ENCODE data around the gene DNAJC1.
A peak's percentile ranks its signal among the peaks of the same experiment; 100 is the strongest.

Gene DNAJC1

GRCh38 chr10:21950566-21950965 lies 53.0 kb downstream of the DNAJC1 start:
- Histone ChIP-seq H3K27me3 (ENCODE audit: insufficient read depth, low read length) (no peaks in the 10 kb centered on the region), H2AFZ (ENCODE audit: insufficient read depth, low read length, poor library complexity) (no peak overlapping the region), H4K8ac (ENCODE audit: low read depth, low read length) (no peak overlapping the region), H3K4me1 (ENCODE audit: control insufficient read depth in 1 of 2, insufficient read depth in 2 of 2, low read length in 2 of 2) (peaks cover 0 to 3% of the 10 kb centered on the region in 2 experiments), H4K12ac (ENCODE audit: low read depth, low read length) (no peak overlapping the region), H3K79me1 (ENCODE audit: low read length) (no peaks in the 10 kb centered on the region), H3K4ac (ENCODE audit: low read depth, low read length) (no peak overlapping the region), H3K9ac (ENCODE audit: low read length) (no peak overlapping the region), H3K23ac (ENCODE audit: low read length) (no peak overlapping the region), H3K14ac (ENCODE audit: low read length) (no peak overlapping the region), H3K9me3 (ENCODE audit: insufficient read depth, low read depth, low read length) (no peaks in the 10 kb centered on the region), H2AK5ac (ENCODE audit: low read length) (no peak overlapping the region), H3K4me3 (ENCODE audit: low read depth, low read length) (no peak overlapping the region), H2BK120ac (ENCODE audit: insufficient read depth, low read length, poor library complexity) (no peak overlapping the region), H4K91ac (ENCODE audit: low read depth, low read length) (no peak overlapping the region), H2BK5ac (ENCODE audit: low read depth, low read length, poor library complexity) (no peak overlapping the region), H3K18ac (ENCODE audit: low read length) (no peak overlapping the region), H3K4me2 (ENCODE audit: low read length) (no peak overlapping the region), H3K27ac (ENCODE audit: low read depth, low read length) (no peak overlapping the region), H3K36me3 (ENCODE audit: control insufficient read depth in 1 of 2, insufficient read depth in 2 of 2, low read length in 2 of 2) (no peaks in the 10 kb centered on the region), H3K79me2 (ENCODE audit: control insufficient read depth, insufficient read depth, low read length, poor library complexity) (no peaks in the 10 kb centered on the region), H2BK12ac (ENCODE audit: low read length) (no peak overlapping the region)
- no peak for DNase-seq
- WGBS (ENCODE audit: extremely low coverage, insufficient coverage, insufficient read length): no CpG with 5 or more reads among the region's 2 CpGs

GRCh38 chr10:21946946-21947345 lies 56.6 kb downstream of the DNAJC1 start:
- Histone ChIP-seq H3K4me1 (ENCODE audit: control insufficient read depth in 1 of 2, insufficient read depth in 2 of 2, low read length in 2 of 2) (no peaks in the 10 kb centered on the region), H3K18ac (ENCODE audit: low read length) (no peak overlapping the region), H3K9ac (ENCODE audit: low read length) (no peak overlapping the region), H4K8ac (ENCODE audit: low read depth, low read length) (no peak overlapping the region), H2BK12ac (ENCODE audit: low read length) (no peak overlapping the region), H3K14ac (ENCODE audit: low read length) (no peak overlapping the region), H3K9me3 (ENCODE audit: insufficient read depth, low read depth, low read length) (no peaks in the 10 kb centered on the region), H4K12ac (ENCODE audit: low read depth, low read length) (no peak overlapping the region), H3K4me3 (ENCODE audit: low read depth, low read length) (no peak overlapping the region), H3K36me3 (ENCODE audit: control insufficient read depth in 1 of 2, insufficient read depth in 2 of 2, low read length in 2 of 2) (no peaks in the 10 kb centered on the region), H2AFZ (ENCODE audit: insufficient read depth, low read length, poor library complexity) (no peak overlapping the region), H4K91ac (ENCODE audit: low read depth, low read length) (no peak overlapping the region), H3K79me1 (ENCODE audit: low read length) (no peaks in the 10 kb centered on the region), H2BK5ac (ENCODE audit: low read depth, low read length, poor library complexity) (no peak overlapping the region), H2BK120ac (ENCODE audit: insufficient read depth, low read length, poor library complexity) (no peak overlapping the region), H3K4me2 (ENCODE audit: low read length) (no peak overlapping the region), H3K79me2 (ENCODE audit: control insufficient read depth, insufficient read depth, low read length, poor library complexity) (no peaks in the 10 kb centered on the region), H2AK5ac (ENCODE audit: low read length) (no peak overlapping the region), H3K27me3 (ENCODE audit: insufficient read depth, low read length) (no peaks in the 10 kb centered on the region), H3K23ac (ENCODE audit: low read length) (no peak overlapping the region), H3K27ac (ENCODE audit: low read depth, low read length) (no peak overlapping the region), H3K4ac (ENCODE audit: low read depth, low read length) (no peak overlapping the region)
- no peak for DNase-seq

- Histone ChIP-seq H3K79me2 (ENCODE audit: control insufficient read depth, insufficient read depth, low read length, poor library complexity) (no peaks in the 10 kb centered on the region), H3K14ac (ENCODE audit: low read length) (no peak overlapping the region), H2BK12ac (ENCODE audit: low read length) (no peak overlapping the region), H3K27me3 (ENCODE audit: insufficient read depth, low read length) (no peaks in the 10 kb centered on the region), H3K4me1 (ENCODE audit: control insufficient read depth in 1 of 2, insufficient read depth in 2 of 2, low read length in 2 of 2) (no peaks in the 10 kb centered on the region), H2BK120ac (ENCODE audit: insufficient read depth, low read length, poor library complexity) (no peak overlapping the region), H2AK5ac (ENCODE audit: low read length) (no peak overlapping the region), H3K23ac (ENCODE audit: low read length) (no peak overlapping the region), H3K18ac (ENCODE audit: low read length) (no peak overlapping the region), H3K4ac (ENCODE audit: low read depth, low read length) (no peak overlapping the region), H3K4me2 (ENCODE audit: low read length) (no peak overlapping the region), H2AFZ (ENCODE audit: insufficient read depth, low read length, poor library complexity) (no peak overlapping the region), H3K79me1 (ENCODE audit: low read length) (no peaks in the 10 kb centered on the region), H3K27ac (ENCODE audit: low read depth, low read length) (no peak overlapping the region), H3K9ac (ENCODE audit: low read length) (no peak overlapping the region), H3K36me3 (ENCODE audit: control insufficient read depth in 1 of 2, insufficient read depth in 2 of 2, low read length in 2 of 2) (no peaks in the 10 kb centered on the region), H3K9me3 (ENCODE audit: insufficient read depth, low read depth, low read length) (no peaks in the 10 kb centered on the region), H4K12ac (ENCODE audit: low read depth, low read length) (no peak overlapping the region), H3K4me3 (ENCODE audit: low read depth, low read length) (no peak overlapping the region), H2BK5ac (ENCODE audit: low read depth, low read length, poor library complexity) (no peak overlapping the region), H4K8ac (ENCODE audit: low read depth, low read length) (no peak overlapping the region), H4K91ac (ENCODE audit: low read depth, low read length) (no peak overlapping the region)
- peak in 1 of 2 donors; percentile 46 for DNase-seq
- no CpG with 5 or more reads among the region's 2 CpGs for WGBS (ENCODE audit: extremely low coverage, insufficient coverage, insufficient read length)
Observed at GRCh38 chr10:21944727-21945386, 58.7 kb downstream of the DNAJC1 start.

- Histone ChIP-seq H4K12ac (ENCODE audit: low read depth, low read length) (no peak overlapping the region), H3K27me3 (ENCODE audit: insufficient read depth, low read length) (no peaks in the 10 kb centered on the region), H3K4me1 (ENCODE audit: control insufficient read depth in 1 of 2, insufficient read depth in 2 of 2, low read length in 2 of 2) (no peaks in the 10 kb centered on the region), H3K14ac (ENCODE audit: low read length) (no peak overlapping the region), H2BK12ac (ENCODE audit: low read length) (peak overlapping the region; percentile 17), H3K23ac (ENCODE audit: low read length) (no peak overlapping the region), H3K79me2 (ENCODE audit: control insufficient read depth, insufficient read depth, low read length, poor library complexity) (no peaks in the 10 kb centered on the region), H3K9ac (ENCODE audit: low read length) (no peak overlapping the region), H3K4ac (ENCODE audit: low read depth, low read length) (peak overlapping the region; percentile 41), H2BK120ac (ENCODE audit: insufficient read depth, low read length, poor library complexity) (no peak overlapping the region), H2BK5ac (ENCODE audit: low read depth, low read length, poor library complexity) (peak overlapping the region; percentile 59), H3K9me3 (ENCODE audit: insufficient read depth, low read depth, low read length) (no peaks in the 10 kb centered on the region), H3K36me3 (ENCODE audit: control insufficient read depth in 1 of 2, insufficient read depth in 2 of 2, low read length in 2 of 2) (no peaks in the 10 kb centered on the region), H3K27ac (ENCODE audit: low read depth, low read length) (no peak overlapping the region), H2AK5ac (ENCODE audit: low read length) (no peak overlapping the region), H3K4me2 (ENCODE audit: low read length) (no peak overlapping the region), H3K4me3 (ENCODE audit: low read depth, low read length) (no peak overlapping the region), H3K18ac (ENCODE audit: low read length) (no peak overlapping the region), H3K79me1 (ENCODE audit: low read length) (no peaks in the 10 kb centered on the region), H4K8ac (ENCODE audit: low read depth, low read length) (no peak overlapping the region), H4K91ac (ENCODE audit: low read depth, low read length) (no peak overlapping the region), H2AFZ (ENCODE audit: insufficient read depth, low read length, poor library complexity) (no peak overlapping the region)
- WGBS (ENCODE audit: extremely low coverage, insufficient coverage, insufficient read length): no CpG with 5 or more reads among the region's 2 CpGs
- no peak for DNase-seq
Observed at GRCh38 chr10:21943633-21944265, 59.8 kb downstream of the DNAJC1 start.
